ENCODE measurements around the gene PNPLA7.

Gene PNPLA7

GRCh38 chr9:137447722-137448601 lies 102.2 kb downstream of the PNPLA7 start:
- no peak for TF ChIP-seq CTCF (IDR thresholded peaks at IDR 0.05)
- Histone ChIP-seq H3K4me3 (ENCODE audit: low read depth in 1 of 2, low read length in 1 of 2) (no peak overlapping the region), H3K9me3 (no peaks in the 10 kb centered on the region), H3K27me3 (peaks cover 43% of the 10 kb centered on the region), H3K36me3 (no peaks in the 10 kb centered on the region), H3K27ac (no peak overlapping the region), H3K4me1 (ENCODE audit: control insufficient read depth in 1 of 2, insufficient read depth in 1 of 2, low read depth in 1 of 2, low read length in 1 of 2) (peaks cover 5 to 7% of the 10 kb centered on the region in 2 experiments)

DNA sequence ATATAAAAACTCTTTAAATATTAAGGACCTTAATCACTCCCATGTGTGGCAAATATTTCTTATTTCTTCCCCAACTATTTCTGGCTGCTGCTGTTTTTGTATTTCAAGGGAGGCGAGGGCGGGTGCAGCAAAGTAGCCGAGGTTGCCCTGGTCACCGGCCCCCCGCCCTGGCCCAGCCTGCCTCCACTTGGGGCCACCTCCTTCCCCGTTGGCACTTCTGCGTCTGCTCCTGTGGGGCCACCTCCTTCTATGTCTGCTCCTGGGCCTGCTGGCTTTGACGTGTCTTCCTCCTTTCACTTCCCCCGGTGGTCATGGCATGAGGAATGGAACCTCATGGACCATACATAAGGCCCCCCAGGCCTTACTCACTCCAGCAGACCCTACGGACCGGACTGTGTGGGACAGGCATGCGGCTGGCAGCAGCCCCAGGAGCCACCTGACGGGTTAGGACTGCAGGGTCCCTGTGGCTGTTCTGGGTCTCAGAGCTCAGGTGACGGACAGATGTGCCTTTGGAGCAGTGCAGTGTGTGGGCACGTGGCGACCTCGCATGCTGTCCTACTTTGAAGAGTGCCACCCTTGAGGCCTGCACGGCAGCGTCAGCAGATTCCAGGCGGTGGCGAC lies 103.2 kb downstream of the PNPLA7 start:
- H3K27me3 ChIP-seq, result peaks cover 52% of the 10 kb centered on the region
- H3K36me3 ChIP-seq, result no peaks in the 10 kb centered on the region
- no peak for TF ChIP-seq CTCF (IDR thresholded peaks at IDR 0.05)
- no peaks in the 10 kb centered on the region for H3K9me3 ChIP-seq
- peaks cover 5 to 7% of the 10 kb centered on the region in 2 experiments for H3K4me1 ChIP-seq (ENCODE audit: control insufficient read depth in 1 of 2, insufficient read depth in 1 of 2, low read depth in 1 of 2, low read length in 1 of 2)
- no peak overlapping the region for H3K27ac ChIP-seq
- H3K4me3 ChIP-seq (ENCODE audit: low read depth in 1 of 2, low read length in 1 of 2), result no peak overlapping the region

GRCh38 chr9:137445930-137446431 lies 104.2 kb downstream of the PNPLA7 start:
- no peaks in the 10 kb centered on the region for H3K36me3 ChIP-seq
- H3K27me3 ChIP-seq, result peaks cover 62% of the 10 kb centered on the region
- H3K27ac ChIP-seq, result no peak overlapping the region
- H3K4me1 ChIP-seq (ENCODE audit: control insufficient read depth in 1 of 2, insufficient read depth in 1 of 2, low read depth in 1 of 2, low read length in 1 of 2), result peaks cover 5 to 15% of the 10 kb centered on the region in 2 experiments
- no peak for TF ChIP-seq CTCF (IDR thresholded peaks at IDR 0.05)
- no peaks in the 10 kb centered on the region for H3K9me3 ChIP-seq
- H3K4me3 ChIP-seq (ENCODE audit: low read depth in 1 of 2, low read length in 1 of 2), result no peak overlapping the region

DNA sequence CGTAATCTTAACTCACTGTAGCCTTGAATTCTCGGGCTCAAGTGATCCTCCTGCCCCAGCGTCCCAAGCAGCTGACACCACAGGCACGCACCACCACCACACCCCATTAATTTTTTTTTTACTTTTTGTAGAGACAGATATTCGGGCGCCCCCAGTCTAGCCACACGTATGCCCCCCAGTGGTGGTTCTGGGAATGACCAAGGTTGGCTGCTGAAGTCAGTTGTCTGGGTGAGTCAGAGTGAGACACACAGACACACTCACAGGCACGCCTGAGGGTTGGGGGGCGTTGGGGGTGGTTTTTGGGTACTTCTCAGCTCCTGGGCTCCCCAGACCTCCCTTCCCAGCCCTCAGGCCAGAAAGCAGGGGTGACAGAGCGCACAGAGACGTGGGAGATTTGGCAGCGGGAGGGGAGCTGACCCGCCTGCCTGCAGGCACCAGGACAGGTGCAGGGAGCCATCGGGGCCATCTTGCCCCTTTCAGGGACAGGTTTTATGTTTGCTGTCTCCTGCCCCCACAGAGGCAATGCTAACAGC lies 104.9 kb downstream of the PNPLA7 start:
- peaks cover 62% of the 10 kb centered on the region for H3K27me3 ChIP-seq
- H3K9me3 ChIP-seq, result no peaks in the 10 kb centered on the region
- peaks cover 5 to 15% of the 10 kb centered on the region in 2 experiments for H3K4me1 ChIP-seq (ENCODE audit: control insufficient read depth in 1 of 2, insufficient read depth in 1 of 2, low read depth in 1 of 2, low read length in 1 of 2)
- no peak overlapping the region for H3K4me3 ChIP-seq (ENCODE audit: low read depth in 1 of 2, low read length in 1 of 2)
- TF ChIP-seq CTCF (IDR thresholded peaks at IDR 0.05), result peak; percentile 76
- no peaks in the 10 kb centered on the region for H3K36me3 ChIP-seq
- no peak overlapping the region for H3K27ac ChIP-seq

GRCh38 chr9:137444106-137444790 lies 106.0 kb downstream of the PNPLA7 start:
- peaks cover 0 to 8% of the 10 kb centered on the region in 2 experiments for H3K4me1 ChIP-seq (ENCODE audit: control insufficient read depth in 1 of 2, insufficient read depth in 1 of 2, low read depth in 1 of 2, low read length in 1 of 2)
- no peak overlapping the region for H3K4me3 ChIP-seq (ENCODE audit: low read depth in 1 of 2, low read length in 1 of 2)
- TF ChIP-seq CTCF (IDR thresholded peaks at IDR 0.05), result no peak
- H3K9me3 ChIP-seq, result no peaks in the 10 kb centered on the region
- H3K36me3 ChIP-seq, result no peaks in the 10 kb centered on the region
- peaks cover 66% of the 10 kb centered on the region for H3K27me3 ChIP-seq
- H3K27ac ChIP-seq, result no peak overlapping the region
